Endodermal cell (in vitro differentiated cells): ENCODE results near the gene SPAG4. TPM values are rescaled to one million over a fixed set of nuclear protein-coding genes. Genes with fewer than 3 reads are reported as not detected.

Experiments used
- DNase-seq: peaks from one replicate; pipeline ENCODE4 v3.0.0-alpha.2; 2017
- H3K27ac ChIP-seq: 2 replicates; pipeline ENCODE4 v1.5.1; 2013; ENCODE audit warnings: mild to moderate bottlenecking, low read depth, low read length, moderate library complexity
- H3K27me3 ChIP-seq: 2 replicates; pipeline ENCODE4 v1.6.1; 2013; ENCODE audit warnings: mild to moderate bottlenecking, low read length, moderate library complexity; ENCODE audit not compliant: insufficient read depth, control insufficient read depth, poor library complexity, severe bottlenecking
- H3K36me3 ChIP-seq: 2 replicates; pipeline ENCODE4 v1.7.0; 2013; ENCODE audit warnings: mild to moderate bottlenecking, low read length, moderate library complexity; ENCODE audit not compliant: control insufficient read depth, insufficient read depth
- H3K4me1 ChIP-seq: one replicate; pipeline ENCODE4 v1.7.0; 2013; ENCODE audit warnings: low read length; ENCODE audit not compliant: control insufficient read depth, insufficient read depth
- H3K4me3 ChIP-seq: 2 replicates; pipeline ENCODE4 v1.5.1; 2013; ENCODE audit warnings: mild to moderate bottlenecking, low read length, moderate library complexity
- H3K9ac ChIP-seq: 2 replicates; pipeline ENCODE4 v1.6.1; 2013; ENCODE audit warnings: mild to moderate bottlenecking, low read length, moderate library complexity; ENCODE audit not compliant: poor library complexity, severe bottlenecking; ENCODE audit errors: extremely low read depth
- H3K9me3 ChIP-seq: 2 replicates; pipeline ENCODE4 v1.6.1; 2013; ENCODE audit warnings: mild to moderate bottlenecking, low read length, moderate library complexity; ENCODE audit not compliant: control insufficient read depth
- H3K27ac Mint-ChIP-seq: 2 replicates; pipeline ENCODE4 v1.8.0; 2020; ENCODE audit warnings: mixed read lengths
- H3K27me3 Mint-ChIP-seq: 2 replicates; pipeline ENCODE4 v1.8.0; 2021; ENCODE audit warnings: mild to moderate bottlenecking, mixed read lengths; ENCODE audit not compliant: insufficient read depth
- H3K36me3 Mint-ChIP-seq: 2 replicates; pipeline ENCODE4 v1.8.0; 2020; ENCODE audit warnings: low read depth, mixed read lengths
- H3K4me1 Mint-ChIP-seq: 2 replicates; pipeline ENCODE4 v1.8.0; 2020; ENCODE audit warnings: mixed read lengths
- H3K4me3 Mint-ChIP-seq: 2 replicates; pipeline ENCODE4 v1.8.0; 2020; ENCODE audit warnings: mild to moderate bottlenecking, moderate library complexity, mixed read lengths
- H3K9me3 Mint-ChIP-seq: 2 replicates; pipeline ENCODE4 v1.8.0; 2020; ENCODE audit warnings: mild to moderate bottlenecking, mixed read lengths
- WGBS, 2 experiments: methylation state at CpG; one replicate each; pipeline versions ENCODE4 v1.1.5 to v1.1.7; 2013; ENCODE audit warnings: missing lambda C conversion rate in 2 of 2, mixed read lengths in 1 of 2; ENCODE audit not compliant: insufficient coverage in 1 of 2, insufficient read length in 1 of 2; 5-methylcytosine and 5-hydroxymethylcytosine counted together
- total RNA-seq, 2 donors: library from RNA; stranded (reverse); fragmentation: NEBNext Ultra II Directional in 1 of 2; extraction: Animal tissue kit (Norgen Biotek cat#: 25700) in 1 of 2; gene quantifications; 2 replicates in 1 of 2; 3 replicates in 1 of 2; pipeline ENCODE4 v1.2.1, GENCODE V29; 2021
- TF ChIP-seq, protein P1 (sequence below): fragments of 200-600 bp; sonication (generic); conservative IDR thresholded peaks from 2 replicates; pipeline ENCODE4 v1.5.0; 2021; ENCODE audit warnings: antibody characterized with exemption, mild to moderate bottlenecking

Gene SPAG4
- total RNA-seq, 2 donors from 2014 or later, result 1.7 to 3.5 TPM

DNA sequence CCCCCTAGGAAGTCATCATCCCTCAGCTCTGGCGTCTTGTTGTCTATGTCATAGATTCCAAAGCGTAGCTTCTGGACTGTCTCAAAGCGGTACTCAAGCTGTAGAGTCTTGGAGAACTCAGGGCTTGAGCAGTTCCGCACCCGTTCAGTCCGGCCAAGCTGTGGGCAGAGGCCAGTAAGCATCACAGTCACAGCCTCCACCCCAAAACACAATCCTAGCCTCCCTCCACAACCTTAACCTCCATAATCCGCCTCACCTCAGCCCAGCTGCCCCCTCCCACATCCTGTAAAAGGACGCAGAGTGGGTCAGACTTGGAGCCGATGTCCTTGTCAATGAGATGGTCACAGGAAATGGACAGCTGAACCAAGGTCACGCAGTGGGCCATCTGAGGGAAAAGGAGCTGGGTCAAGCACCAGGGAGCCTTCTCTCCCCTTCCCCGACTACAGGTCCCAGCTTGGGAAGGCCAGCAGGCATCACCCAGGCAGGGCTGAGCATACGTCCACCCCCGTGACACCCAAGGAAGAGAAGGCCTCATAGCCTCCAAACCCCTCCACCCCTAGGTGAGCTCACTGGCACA, 17.0 kb downstream of the SPAG4 start:
- Mint-ChIP-seq H3K27ac (peak overlapping the region; percentile 60), H3K4me1 (peaks cover 4% of the 10 kb centered on the region), H3K4me3 (no peak overlapping the region), H3K9me3 (no peaks in the 10 kb centered on the region), H3K27me3 (no peaks in the 10 kb centered on the region), H3K36me3 (peaks cover 38% of the 10 kb centered on the region)
- no peak overlapping the region for H3K4me3 ChIP-seq
- H3K4me1 ChIP-seq, result no peaks in the 10 kb centered on the region
- DNase-seq, result no peak
- H3K9ac ChIP-seq, result no peak overlapping the region
- H3K9me3 ChIP-seq, result no peaks in the 10 kb centered on the region
- no peaks in the 10 kb centered on the region for H3K27me3 ChIP-seq
- TF ChIP-seq, protein P1, sequence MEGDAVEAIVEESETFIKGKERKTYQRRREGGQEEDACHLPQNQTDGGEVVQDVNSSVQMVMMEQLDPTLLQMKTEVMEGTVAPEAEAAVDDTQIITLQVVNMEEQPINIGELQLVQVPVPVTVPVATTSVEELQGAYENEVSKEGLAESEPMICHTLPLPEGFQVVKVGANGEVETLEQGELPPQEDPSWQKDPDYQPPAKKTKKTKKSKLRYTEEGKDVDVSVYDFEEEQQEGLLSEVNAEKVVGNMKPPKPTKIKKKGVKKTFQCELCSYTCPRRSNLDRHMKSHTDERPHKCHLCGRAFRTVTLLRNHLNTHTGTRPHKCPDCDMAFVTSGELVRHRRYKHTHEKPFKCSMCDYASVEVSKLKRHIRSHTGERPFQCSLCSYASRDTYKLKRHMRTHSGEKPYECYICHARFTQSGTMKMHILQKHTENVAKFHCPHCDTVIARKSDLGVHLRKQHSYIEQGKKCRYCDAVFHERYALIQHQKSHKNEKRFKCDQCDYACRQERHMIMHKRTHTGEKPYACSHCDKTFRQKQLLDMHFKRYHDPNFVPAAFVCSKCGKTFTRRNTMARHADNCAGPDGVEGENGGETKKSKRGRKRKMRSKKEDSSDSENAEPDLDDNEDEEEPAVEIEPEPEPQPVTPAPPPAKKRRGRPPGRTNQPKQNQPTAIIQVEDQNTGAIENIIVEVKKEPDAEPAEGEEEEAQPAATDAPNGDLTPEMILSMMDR, result no peak
- 96 to 100% methylated on average over 3 to 13 of the region's 13 CpGs for WGBS, 2 experiments
- H3K36me3 ChIP-seq, result peaks cover 54% of the 10 kb centered on the region
- no peak overlapping the region for H3K27ac ChIP-seq

DNA sequence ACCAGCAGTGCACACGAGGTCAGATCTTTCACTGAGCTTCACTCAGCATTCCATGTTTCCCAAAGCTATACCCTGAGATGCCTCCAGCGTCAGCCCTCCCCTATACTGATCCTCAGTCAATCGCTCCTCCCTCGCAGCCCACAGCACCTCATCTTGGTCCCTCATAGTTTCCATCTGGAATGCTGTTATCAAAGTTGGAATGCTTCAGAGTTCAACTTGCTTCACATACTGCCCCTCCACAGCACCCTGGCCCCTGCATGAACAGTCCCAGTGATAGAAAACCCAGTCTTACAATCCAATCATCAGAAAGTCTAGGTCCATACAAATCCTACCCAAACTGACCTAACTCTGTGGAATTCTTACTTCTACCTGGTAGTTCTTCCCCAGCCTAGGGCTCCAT, 20.0 kb downstream of the SPAG4 start:
- H3K4me1 Mint-ChIP-seq, result peaks cover 17% of the 10 kb centered on the region
- H3K4me3 Mint-ChIP-seq, result no peak overlapping the region
- H3K27ac ChIP-seq, result peak overlapping the region; percentile 9
- no peaks in the 10 kb centered on the region for H3K27me3 ChIP-seq
- no peaks in the 10 kb centered on the region for H3K9me3 Mint-ChIP-seq
- H3K9me3 ChIP-seq, result no peaks in the 10 kb centered on the region
- DNase-seq, result no peak
- 90 to 94% methylated on average over 2 to 4 of the region's 4 CpGs for whole genome bisulfite sequencing, 2 experiments
- no peak overlapping the region for H3K9ac ChIP-seq
- peak overlapping the region; percentile 38 for H3K27ac Mint-ChIP-seq
- H3K36me3 ChIP-seq, result peaks cover 27% of the 10 kb centered on the region
- H3K4me1 ChIP-seq, result no peaks in the 10 kb centered on the region
- H3K36me3 Mint-ChIP-seq, result peaks cover 17% of the 10 kb centered on the region
- TF ChIP-seq, protein P1, result no peak
- H3K4me3 ChIP-seq, result no peak overlapping the region
- H3K27me3 Mint-ChIP-seq, result no peaks in the 10 kb centered on the region

DNA sequence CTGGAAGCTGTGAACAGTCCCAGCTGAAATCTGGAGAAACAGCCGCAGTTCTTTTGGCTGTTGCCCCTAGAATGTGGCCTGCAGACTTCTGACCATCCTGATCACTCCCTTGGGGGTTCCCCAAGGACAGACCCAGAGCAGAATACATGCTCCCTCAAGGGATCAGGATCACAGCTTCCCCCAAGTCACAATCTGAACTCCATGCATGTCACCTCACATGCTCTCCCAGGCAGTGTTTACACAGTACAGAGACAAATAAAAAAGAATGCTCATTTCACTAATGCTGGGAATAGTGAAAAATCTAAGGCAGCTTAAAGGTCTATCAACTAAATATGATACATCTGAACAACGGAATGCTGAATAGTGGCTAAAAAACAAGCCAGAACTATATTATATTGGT, 20.5 kb downstream of the SPAG4 start:
- no peaks in the 10 kb centered on the region for H3K9me3 Mint-ChIP-seq
- no peak overlapping the region for H3K9ac ChIP-seq
- H3K4me1 Mint-ChIP-seq, result peaks cover 18% of the 10 kb centered on the region
- TF ChIP-seq, protein P1, result no peak
- DNase-seq, result no peak
- H3K4me3 Mint-ChIP-seq, result no peak overlapping the region
- no peaks in the 10 kb centered on the region for H3K27me3 Mint-ChIP-seq
- no peaks in the 10 kb centered on the region for H3K9me3 ChIP-seq
- peak overlapping the region; percentile 38 for H3K27ac Mint-ChIP-seq
- H3K36me3 Mint-ChIP-seq, result peaks cover 15% of the 10 kb centered on the region
- no peaks in the 10 kb centered on the region for H3K27me3 ChIP-seq
- H3K4me3 ChIP-seq, result no peak overlapping the region
- H3K4me1 ChIP-seq, result no peaks in the 10 kb centered on the region
- H3K27ac ChIP-seq, result no peak overlapping the region
- WGBS, 2 experiments, result 91 to 100% methylated on average over 1 to 2 of the region's 2 CpGs
- H3K36me3 ChIP-seq, result peaks cover 23% of the 10 kb centered on the region
